Endodermal cell (in vitro differentiated cells): ENCODE results near the gene KIF16B. TPM values are rescaled to one million over a fixed set of nuclear protein-coding genes. Genes with fewer than 3 reads are reported as not detected.

Experiments
- DNase-seq: peaks from one replicate; pipeline ENCODE4 v3.0.0-alpha.2; 2017
- H3K27ac ChIP-seq: 2 replicates; pipeline ENCODE4 v1.5.1; 2013; ENCODE audit warnings: mild to moderate bottlenecking, low read depth, low read length, moderate library complexity
- H3K27me3 ChIP-seq: 2 replicates; pipeline ENCODE4 v1.6.1; 2013; ENCODE audit warnings: mild to moderate bottlenecking, low read length, moderate library complexity; ENCODE audit not compliant: insufficient read depth, control insufficient read depth, poor library complexity, severe bottlenecking
- H3K36me3 ChIP-seq: 2 replicates; pipeline ENCODE4 v1.7.0; 2013; ENCODE audit warnings: mild to moderate bottlenecking, low read length, moderate library complexity; ENCODE audit not compliant: control insufficient read depth, insufficient read depth
- H3K4me1 ChIP-seq: one replicate; pipeline ENCODE4 v1.7.0; 2013; ENCODE audit warnings: low read length; ENCODE audit not compliant: control insufficient read depth, insufficient read depth
- H3K4me3 ChIP-seq: 2 replicates; pipeline ENCODE4 v1.5.1; 2013; ENCODE audit warnings: mild to moderate bottlenecking, low read length, moderate library complexity
- H3K9ac ChIP-seq: 2 replicates; pipeline ENCODE4 v1.6.1; 2013; ENCODE audit warnings: mild to moderate bottlenecking, low read length, moderate library complexity; ENCODE audit not compliant: poor library complexity, severe bottlenecking; ENCODE audit errors: extremely low read depth
- H3K9me3 ChIP-seq: 2 replicates; pipeline ENCODE4 v1.6.1; 2013; ENCODE audit warnings: mild to moderate bottlenecking, low read length, moderate library complexity; ENCODE audit not compliant: control insufficient read depth
- H3K27ac Mint-ChIP-seq: 2 replicates; pipeline ENCODE4 v1.8.0; 2020; ENCODE audit warnings: mixed read lengths
- H3K27me3 Mint-ChIP-seq: 2 replicates; pipeline ENCODE4 v1.8.0; 2021; ENCODE audit warnings: mild to moderate bottlenecking, mixed read lengths; ENCODE audit not compliant: insufficient read depth
- H3K36me3 Mint-ChIP-seq: 2 replicates; pipeline ENCODE4 v1.8.0; 2020; ENCODE audit warnings: low read depth, mixed read lengths
- H3K4me1 Mint-ChIP-seq: 2 replicates; pipeline ENCODE4 v1.8.0; 2020; ENCODE audit warnings: mixed read lengths
- H3K4me3 Mint-ChIP-seq: 2 replicates; pipeline ENCODE4 v1.8.0; 2020; ENCODE audit warnings: mild to moderate bottlenecking, moderate library complexity, mixed read lengths
- H3K9me3 Mint-ChIP-seq: 2 replicates; pipeline ENCODE4 v1.8.0; 2020; ENCODE audit warnings: mild to moderate bottlenecking, mixed read lengths
- WGBS, 2 experiments: methylation state at CpG; one replicate each; pipeline versions ENCODE4 v1.1.5 to v1.1.7; 2013; ENCODE audit warnings: missing lambda C conversion rate in 2 of 2, mixed read lengths in 1 of 2; ENCODE audit not compliant: insufficient coverage in 1 of 2, insufficient read length in 1 of 2; 5-methylcytosine and 5-hydroxymethylcytosine counted together
- total RNA-seq, 2 donors: library from RNA; stranded (reverse); fragmentation: NEBNext Ultra II Directional in 1 of 2; extraction: Animal tissue kit (Norgen Biotek cat#: 25700) in 1 of 2; gene quantifications; 2 replicates in 1 of 2; 3 replicates in 1 of 2; pipeline ENCODE4 v1.2.1, GENCODE V29; 2021
- TF ChIP-seq, protein P1 (sequence below): fragments of 200-600 bp; sonication (generic); conservative IDR thresholded peaks from 2 replicates; pipeline ENCODE4 v1.5.0; 2021; ENCODE audit warnings: antibody characterized with exemption, mild to moderate bottlenecking

Gene KIF16B
- total RNA-seq, 2 donors from 2014 or later, result 17.3 to 18.8 TPM

DNA sequence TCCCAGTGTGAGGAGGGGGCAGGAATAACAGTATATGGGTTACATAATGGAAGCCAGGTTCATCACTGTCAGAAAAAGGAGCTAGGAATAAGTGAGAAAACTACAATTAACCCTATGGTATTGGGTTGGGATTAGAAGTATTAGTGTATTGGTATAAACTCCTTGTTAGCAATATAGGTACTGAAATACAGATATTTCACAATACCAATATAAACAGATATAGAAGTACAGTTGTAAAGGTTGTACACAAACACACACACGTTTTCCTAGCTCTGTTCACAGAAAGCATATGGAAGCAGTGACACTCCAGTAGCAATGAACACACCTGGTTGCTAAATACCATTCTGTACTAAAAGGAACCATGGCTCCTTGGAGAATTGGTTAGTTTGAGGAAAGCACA is 148.5 kb downstream of the KIF16B start:
- TF ChIP-seq, protein P1, sequence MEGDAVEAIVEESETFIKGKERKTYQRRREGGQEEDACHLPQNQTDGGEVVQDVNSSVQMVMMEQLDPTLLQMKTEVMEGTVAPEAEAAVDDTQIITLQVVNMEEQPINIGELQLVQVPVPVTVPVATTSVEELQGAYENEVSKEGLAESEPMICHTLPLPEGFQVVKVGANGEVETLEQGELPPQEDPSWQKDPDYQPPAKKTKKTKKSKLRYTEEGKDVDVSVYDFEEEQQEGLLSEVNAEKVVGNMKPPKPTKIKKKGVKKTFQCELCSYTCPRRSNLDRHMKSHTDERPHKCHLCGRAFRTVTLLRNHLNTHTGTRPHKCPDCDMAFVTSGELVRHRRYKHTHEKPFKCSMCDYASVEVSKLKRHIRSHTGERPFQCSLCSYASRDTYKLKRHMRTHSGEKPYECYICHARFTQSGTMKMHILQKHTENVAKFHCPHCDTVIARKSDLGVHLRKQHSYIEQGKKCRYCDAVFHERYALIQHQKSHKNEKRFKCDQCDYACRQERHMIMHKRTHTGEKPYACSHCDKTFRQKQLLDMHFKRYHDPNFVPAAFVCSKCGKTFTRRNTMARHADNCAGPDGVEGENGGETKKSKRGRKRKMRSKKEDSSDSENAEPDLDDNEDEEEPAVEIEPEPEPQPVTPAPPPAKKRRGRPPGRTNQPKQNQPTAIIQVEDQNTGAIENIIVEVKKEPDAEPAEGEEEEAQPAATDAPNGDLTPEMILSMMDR, result no peak
- 82% methylated on average over 1 of the region's 1 CpG; no CpG with 5 or more reads in 1 of the 2 experiments for WGBS, 2 experiments
- H3K27me3 Mint-ChIP-seq, result no peaks in the 10 kb centered on the region
- peaks cover 15% of the 10 kb centered on the region for H3K4me1 Mint-ChIP-seq
- no peak overlapping the region for H3K4me3 Mint-ChIP-seq
- peaks cover 50% of the 10 kb centered on the region for H3K36me3 Mint-ChIP-seq
- peaks cover 14% of the 10 kb centered on the region for H3K36me3 ChIP-seq
- no peaks in the 10 kb centered on the region for H3K4me1 ChIP-seq
- no peaks in the 10 kb centered on the region for H3K9me3 Mint-ChIP-seq
- H3K9ac ChIP-seq, result no peak overlapping the region
- no peaks in the 10 kb centered on the region for H3K27me3 ChIP-seq
- no peak overlapping the region for H3K27ac ChIP-seq
- no peak overlapping the region for H3K27ac Mint-ChIP-seq
- no peak for DNase-seq
- H3K4me3 ChIP-seq, result no peak overlapping the region
- no peaks in the 10 kb centered on the region for H3K9me3 ChIP-seq

DNA sequence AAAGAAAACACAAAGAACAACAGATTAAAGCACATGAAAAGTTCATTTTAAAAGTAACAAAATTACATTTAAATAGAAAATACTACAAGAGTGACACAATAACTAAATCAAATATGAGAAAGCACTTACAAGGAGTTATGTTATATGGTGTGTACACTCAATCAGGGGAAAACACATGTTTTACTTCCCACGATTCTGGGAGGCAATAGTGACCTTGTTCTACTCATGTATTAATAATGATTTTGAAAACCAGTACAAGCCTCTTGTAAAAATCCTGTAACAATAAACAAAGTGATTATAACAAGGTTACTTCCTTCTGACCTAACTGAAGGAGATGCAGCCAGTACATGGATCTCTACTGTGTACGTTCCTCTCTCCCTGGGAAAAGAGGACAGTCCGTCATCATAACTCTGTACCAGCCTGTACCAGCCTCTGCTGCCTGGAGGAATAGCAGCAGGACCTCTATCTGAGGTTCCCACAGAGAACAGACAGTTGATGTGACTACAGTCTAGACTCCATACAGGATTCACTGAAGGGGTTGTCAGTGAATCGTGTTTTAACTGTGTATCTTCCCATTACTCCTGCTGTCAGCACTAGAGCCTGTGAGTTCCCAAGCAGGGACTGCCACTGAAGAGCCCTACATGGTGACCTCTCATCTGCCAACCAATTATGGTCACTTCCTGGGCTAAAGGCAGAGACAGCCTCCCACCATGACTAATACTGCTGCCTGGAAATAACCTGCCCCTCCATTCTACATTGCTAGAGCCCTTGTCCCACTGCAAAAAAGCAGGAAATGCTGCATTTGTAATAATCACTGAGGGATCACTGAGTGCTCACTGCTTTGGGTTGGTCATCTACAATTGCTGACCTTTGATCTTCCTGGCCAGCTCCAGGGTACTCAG is 149.7 kb downstream of the KIF16B start:
- TF ChIP-seq, protein P1, result no peak
- H3K9ac ChIP-seq, result no peak overlapping the region
- no peaks in the 10 kb centered on the region for H3K27me3 Mint-ChIP-seq
- peaks cover 15% of the 10 kb centered on the region for H3K4me1 Mint-ChIP-seq
- H3K9me3 Mint-ChIP-seq, result no peaks in the 10 kb centered on the region
- DNase-seq, result no peak
- WGBS, 2 experiments, result 77 to 92% methylated on average over 2 to 4 of the region's 4 CpGs
- peaks cover 54% of the 10 kb centered on the region for H3K36me3 Mint-ChIP-seq
- H3K27ac Mint-ChIP-seq, result no peak overlapping the region
- H3K4me3 Mint-ChIP-seq, result no peak overlapping the region
- H3K4me1 ChIP-seq, result no peaks in the 10 kb centered on the region
- peaks cover 19% of the 10 kb centered on the region for H3K36me3 ChIP-seq
- no peaks in the 10 kb centered on the region for H3K9me3 ChIP-seq
- no peaks in the 10 kb centered on the region for H3K27me3 ChIP-seq
- no peak overlapping the region for H3K4me3 ChIP-seq
- no peak overlapping the region for H3K27ac ChIP-seq

DNA sequence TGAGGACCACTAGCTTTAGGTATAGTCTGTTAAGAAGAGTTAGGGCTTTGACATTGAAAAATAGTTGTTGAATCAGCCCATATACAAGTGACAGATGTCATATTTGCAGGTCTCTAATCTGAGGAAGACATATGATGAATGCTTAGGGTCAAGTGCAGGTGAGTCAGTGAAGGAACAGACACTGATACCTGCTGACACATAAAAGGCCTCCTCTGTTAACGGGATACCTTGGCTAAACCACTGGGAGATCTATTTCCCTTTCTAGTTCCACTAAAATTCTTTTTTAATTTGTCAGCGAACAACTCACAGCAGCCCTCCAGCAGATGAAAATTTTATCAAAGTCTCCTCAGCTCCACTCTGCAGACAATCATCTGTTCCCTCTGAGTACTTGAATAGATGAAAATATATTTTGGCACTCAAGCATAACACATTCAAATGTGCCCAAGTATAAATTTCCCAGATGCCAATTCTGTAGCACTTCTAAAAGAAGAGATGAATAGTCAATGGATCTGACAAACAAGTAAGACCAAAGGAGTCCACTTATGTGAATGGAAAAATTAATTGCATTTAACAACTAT is 154.0 kb downstream of the KIF16B start:
- Histone ChIP-seq H3K9ac (no peak overlapping the region), H3K4me3 (no peak overlapping the region), H3K27me3 (no peaks in the 10 kb centered on the region), H3K4me1 (no peaks in the 10 kb centered on the region), H3K9me3 (no peaks in the 10 kb centered on the region), H3K36me3 (peaks cover 10% of the 10 kb centered on the region), H3K27ac (no peak overlapping the region)
- WGBS, 2 experiments, result 88% methylated on average over 1 to 2 of the region's 2 CpGs
- DNase-seq, result no peak
- H3K4me1 Mint-ChIP-seq, result peaks cover 20% of the 10 kb centered on the region
- H3K36me3 Mint-ChIP-seq, result peaks cover 33% of the 10 kb centered on the region
- H3K9me3 Mint-ChIP-seq, result no peaks in the 10 kb centered on the region
- no peak overlapping the region for H3K27ac Mint-ChIP-seq
- TF ChIP-seq, protein P1, result no peak
- no peak overlapping the region for H3K4me3 Mint-ChIP-seq
- H3K27me3 Mint-ChIP-seq, result no peaks in the 10 kb centered on the region
